CD1c-positive myeloid dendritic cell (primary cell): ENCODE results near the gene PTPRU.
"Not testable (repeated sequence)": the region's sequence is repeated elsewhere in the genome, so short reads cannot be mapped to it uniquely, and the experiment has no call there.

Source experiments
- DNase-seq: peaks from one replicate; pipeline ENCODE4 v3.0.0-alpha.2; 2016; ENCODE audit errors: extremely low spot score

The PTPRU gene

DNA sequence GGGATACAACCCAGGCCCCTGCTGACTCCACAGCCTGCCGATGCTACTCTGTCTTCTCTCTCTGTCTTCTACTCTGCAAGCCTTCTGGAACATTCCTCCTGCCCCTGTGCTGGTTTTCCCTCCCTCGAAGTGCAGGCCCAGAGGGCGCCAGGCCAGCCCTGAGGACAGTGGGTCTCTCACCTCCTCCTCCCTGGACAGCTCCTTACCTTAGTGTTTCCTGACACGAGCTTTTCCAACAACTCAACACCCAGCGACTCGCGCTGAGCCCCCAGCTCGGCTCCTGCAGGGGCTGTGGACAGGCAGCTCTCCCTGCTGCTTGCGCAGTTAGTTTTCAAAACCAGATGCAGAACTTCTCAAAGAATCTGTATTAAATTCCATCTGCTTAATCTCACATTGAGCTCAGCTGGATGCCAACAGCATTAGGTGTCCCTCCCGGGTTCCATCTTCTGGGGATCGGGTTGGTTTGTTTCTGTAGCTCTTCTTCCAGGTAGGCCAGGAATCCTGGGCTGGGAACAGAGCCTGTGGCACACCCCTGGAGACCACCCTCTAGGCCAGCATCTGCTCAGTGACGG is 54.2 kb downstream of the PTPRU start:
- DNase-seq: no peak

DNA sequence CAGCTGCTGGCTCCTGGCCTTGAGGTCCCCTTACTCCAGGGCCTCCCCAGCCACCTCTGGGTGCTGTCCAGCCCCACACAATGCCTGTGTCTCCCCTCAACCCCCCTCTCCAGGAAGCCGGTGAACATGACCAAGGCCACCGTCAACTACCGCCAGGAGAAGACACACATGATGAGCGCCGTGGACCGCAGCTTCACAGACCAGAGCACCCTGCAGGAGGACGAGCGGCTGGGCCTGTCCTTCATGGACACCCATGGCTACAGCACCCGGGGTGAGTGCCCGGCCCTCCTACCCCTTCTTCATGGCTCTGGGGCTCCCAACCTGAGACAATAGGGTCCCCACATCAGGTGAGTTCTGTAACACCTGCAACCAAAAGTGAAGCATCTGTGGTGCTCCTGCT is 55.4 kb downstream of the PTPRU start:
- DNase-seq: no peak

DNA sequence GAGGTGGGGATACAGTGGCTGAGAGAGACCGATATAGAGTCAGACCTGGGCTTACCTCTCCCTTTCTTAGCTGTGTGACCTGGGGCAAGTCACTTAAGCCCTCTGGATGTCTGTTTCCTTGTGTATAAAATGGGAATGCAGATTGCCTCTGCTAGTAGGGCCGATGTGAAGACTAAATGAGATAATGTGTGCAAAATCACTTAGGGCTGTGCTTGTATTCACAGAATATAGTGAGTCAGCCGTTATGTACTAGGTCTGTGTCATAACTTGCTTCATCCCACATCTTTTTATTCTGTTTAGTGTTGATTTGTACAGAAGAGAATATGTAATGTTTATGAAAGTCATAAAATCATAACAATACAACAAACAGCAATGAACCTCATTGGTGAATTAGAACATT is 56.0 kb downstream of the PTPRU start:
- DNase-seq: no peak

DNA sequence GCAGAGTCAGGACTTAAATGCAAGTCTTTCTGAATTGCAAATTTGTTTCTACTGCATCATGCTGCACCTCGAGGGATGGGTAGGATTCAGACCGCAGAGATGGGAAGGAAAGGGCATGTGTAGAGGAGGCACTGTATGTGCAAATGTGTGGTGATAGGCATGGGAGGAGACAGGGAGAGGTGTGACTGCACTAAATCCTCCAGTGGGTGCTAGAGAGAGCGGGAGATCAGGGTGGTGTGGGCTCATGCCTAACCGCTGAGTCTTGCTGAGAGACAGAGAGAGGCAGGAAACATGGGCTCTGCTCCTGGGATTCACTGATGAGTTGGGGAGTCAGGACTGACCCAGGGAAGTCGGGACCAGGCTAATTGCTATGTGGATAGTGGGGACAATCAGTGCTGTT is 61.1 kb downstream of the PTPRU start:
- DNase-seq: no peak

DNA sequence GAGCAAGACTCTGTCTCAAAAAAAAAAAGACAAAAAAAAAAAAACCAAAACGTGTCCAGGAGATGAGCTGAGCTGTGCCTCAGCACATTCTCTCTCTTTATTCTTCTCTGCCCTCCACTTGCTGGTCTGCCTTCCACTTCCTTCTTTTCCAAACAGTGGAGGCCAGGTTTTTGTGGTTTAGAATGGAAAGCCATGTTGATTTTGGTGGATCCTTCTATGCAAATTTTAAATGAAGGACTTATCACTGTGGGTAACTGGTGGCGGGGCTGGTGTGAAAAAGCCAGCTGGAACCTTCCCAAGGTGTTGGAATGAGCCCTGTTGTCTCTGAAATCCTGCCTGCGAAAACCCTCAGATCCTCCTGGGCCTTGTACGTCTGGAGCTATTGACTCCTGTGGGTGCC is 61.9 kb downstream of the PTPRU start:
- DNase-seq: no peak

DNA sequence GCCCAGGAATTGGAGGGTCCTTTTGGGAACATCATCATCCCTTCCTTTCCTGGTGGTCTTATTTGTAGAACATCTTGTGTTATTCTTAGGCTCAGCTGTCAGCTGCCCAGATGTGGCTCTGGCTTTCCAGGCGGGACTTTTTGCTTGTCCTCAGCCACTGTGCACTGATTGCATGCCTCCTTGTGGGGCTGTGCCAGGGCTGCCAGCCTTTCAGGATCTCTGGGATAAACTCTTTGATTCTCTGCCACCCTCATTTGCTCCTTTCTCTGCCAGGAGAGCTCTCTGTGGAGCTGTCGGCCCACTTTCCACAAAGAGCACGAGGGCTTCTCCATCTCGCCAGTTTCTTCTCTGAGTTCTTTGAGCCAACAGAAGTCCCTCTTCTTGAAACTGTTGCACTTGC is 63.1 kb downstream of the PTPRU start:
- DNase-seq: no peak

DNA sequence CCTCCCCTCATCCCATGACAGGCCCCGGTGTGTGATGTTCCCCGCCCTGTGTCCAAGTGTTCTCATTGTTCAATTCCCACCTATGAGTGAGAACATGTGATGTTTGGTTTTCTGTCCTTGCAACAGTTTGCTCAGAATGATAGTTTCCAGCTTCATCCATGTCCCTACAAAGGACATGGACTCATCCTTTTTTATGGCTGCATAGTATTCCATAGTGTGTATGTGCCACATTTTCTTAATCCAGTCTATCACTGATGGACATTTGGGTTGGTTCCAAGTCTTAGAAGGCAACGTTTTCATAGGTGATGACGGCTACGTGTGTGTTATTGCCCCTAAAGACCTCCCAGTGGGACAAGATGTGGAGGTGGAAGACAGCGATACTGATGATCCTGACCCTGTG is 65.4 kb downstream of the PTPRU start:
- not testable (repeated sequence) for DNase-seq

DNA sequence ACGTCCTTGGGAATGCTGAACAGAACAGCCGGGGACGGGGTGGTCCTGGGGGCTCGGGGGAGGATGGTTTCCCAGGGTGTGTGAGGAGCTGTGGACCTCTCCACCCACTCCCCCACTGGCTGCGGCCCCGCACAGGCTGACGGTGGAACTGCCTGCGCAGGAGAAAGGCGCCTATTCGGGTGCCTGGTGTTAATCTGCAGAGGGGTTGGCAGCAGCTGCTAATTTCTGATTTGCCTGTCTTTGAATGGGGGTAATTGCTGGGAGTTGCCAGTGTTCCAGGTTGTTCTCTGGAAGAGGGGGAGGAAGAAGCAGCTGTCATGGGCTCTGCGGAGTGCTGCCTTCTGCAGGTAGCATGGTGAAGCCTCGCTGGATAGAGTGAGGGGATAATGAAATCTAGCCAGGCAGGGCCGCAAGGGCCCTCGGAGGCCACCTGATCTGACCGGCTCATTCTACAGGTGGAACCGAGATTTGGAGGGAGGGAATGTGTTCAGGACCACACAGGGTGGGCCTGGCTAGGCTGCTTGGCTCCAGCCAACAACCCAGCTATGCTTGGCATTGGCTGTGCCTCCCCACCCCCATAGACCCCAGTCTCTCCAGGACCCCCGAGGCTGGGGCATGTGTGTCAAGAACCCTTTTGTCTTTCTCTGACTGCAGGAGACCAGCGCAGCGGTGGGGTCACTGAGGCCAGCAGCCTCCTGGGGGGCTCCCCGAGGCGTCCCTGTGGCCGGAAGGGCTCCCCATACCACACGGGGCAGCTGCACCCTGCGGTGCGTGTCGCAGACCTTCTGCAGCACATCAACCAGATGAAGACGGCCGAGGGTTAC is 67.1 kb downstream of the PTPRU start:
- no peak for DNase-seq

DNA sequence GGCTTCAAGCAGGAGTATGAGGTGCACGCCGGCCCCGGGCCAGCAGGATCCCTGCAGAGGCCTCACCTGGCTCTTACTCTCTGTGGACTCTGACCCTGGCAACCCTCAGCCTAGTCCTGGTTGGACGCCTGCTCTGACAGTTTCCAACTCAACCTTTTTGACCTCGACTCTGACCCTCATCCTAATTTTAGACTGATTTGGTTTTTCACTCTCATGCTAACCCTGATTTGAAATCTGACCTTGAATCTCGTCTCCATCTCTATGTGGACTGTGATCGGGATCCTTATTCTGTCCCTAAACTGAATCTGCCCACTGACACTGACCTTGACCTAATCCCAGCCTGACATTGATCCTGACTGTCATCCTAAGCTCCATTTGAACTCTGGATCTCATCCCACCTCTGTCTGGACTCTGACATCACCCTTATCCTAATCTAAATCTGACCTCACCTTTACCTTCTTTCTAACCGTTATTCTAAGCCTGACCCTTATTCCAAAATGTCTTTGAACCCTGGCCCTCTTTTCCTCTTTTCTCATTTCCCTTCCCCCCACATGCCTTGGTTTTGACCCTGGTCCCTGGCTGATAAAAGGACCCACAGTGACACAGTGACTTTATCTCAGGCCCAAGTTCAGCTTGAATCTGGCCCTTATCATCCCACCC is 67.8 kb downstream of the PTPRU start:
- DNase-seq: no peak

DNA sequence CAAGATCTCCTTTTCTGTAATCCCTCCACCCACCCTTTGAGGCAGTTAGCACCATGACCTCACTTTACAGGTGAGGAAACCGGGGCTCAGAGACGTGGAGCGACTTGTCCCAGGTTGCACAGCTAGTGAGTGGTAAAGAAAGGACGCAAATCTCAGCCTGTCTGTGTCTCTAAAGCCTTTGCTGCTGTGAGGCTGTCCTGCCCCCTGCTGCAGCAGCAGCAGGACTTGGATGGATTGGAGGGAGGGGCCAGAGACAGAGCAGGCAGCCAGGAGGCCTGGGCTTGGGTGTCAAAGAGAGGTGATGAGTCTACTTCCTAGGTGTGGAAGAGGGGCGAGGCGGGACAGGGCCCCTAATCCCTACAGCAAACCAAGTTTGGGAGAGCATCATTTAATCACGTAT is 69.6 kb downstream of the PTPRU start:
- no peak for DNase-seq

DNA sequence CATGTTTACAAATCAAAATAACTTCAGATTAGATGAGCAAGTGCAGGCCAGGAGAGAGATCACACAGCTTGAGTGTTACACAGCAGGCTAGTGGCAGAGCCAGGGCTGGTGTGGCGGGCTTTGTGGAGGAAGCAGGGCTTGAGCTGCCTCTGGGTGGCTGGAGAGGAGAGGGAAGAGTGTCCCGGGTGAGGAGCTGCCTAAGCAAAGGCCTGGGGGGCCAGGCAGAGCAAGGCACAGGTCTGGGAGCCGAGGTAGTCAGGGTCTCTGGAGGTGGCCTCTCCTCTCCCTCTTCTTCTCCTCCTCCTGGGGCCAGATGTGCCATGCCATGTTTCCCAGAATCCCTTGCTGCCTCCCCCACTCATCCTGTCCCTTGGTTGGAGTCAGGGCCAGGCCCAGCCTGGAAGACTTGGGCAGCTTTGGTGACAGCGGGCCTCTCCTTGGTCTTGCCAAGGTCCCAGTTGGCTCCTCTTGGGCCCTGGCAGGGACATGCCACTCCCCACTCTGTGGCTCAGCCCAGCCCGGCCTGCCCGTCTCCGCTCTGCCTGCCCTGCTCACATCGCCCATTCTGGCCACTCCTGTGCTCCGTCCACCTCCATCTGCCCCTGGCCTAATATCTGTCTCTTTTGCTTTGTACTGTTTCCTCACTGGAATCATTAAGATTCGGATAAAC is 70.3 kb downstream of the PTPRU start:
- no peak for DNase-seq

DNA sequence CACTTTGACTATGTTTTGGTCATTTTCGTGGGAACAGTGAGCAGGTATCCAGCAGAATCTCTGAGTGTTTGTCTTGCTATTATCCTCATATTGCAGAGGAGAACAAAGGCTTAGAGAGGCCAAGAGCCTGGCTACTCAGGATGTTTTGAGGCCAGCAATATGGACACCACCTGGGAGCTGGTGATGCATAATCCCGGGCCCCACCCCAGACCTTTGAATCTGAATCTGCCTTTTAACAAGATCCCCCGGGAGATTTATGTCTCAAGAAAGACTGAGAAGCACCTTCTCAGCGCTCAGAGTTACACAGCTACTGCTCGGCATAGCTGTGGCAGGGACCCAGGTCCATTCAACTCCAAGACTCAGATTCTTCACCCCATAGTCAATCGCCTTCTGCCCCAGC is 72.8 kb downstream of the PTPRU start:
- no peak for DNase-seq

DNA sequence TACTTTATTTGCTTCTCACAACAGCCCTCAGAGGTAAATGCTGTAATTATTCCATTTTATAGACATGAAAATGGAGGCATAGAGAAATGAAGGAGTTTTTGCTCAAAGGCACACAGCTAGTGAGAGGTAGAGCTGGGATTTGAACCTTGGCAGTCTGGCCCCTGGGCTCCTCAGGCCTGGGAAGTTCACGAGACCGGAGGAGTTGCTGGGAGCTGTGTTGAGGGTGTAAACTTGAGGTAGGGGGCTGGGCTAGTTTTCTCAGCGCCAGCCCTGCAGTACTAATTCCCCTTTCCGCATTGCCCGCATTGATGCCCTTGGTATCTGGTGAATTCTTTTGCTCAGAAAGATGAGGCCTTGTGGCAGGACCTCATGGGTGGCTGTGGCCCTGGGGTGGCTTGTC is 73.3 kb downstream of the PTPRU start:
- DNase-seq: no peak

DNA sequence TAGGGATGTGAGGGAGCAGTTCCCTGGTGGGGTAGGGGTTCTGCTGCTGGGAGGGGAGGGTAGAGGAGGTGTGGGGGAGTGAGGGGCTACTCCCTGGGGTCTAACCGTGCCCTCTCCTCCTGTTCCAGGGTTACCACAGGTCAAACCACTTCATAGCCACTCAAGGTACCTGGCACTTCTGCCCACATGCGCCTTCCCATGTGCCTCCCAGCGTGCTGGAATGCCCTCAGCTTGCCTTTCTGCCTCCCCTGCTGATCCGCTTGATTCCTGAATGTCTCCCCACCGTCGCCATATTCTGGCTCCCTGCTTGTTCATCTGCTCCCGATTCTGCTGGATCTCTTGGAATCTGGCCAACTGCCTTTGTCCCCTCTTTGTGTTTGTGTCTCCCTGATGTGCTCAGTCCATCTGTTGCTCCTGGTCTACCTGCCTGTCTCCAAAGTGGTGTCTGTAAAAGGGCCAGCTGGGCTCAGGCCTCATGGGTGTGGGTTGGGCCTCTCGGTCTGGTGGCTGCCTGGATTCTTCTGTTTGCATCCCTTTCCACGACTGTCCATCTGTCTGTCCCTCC is 74.4 kb downstream of the PTPRU start:
- no peak for DNase-seq

DNA sequence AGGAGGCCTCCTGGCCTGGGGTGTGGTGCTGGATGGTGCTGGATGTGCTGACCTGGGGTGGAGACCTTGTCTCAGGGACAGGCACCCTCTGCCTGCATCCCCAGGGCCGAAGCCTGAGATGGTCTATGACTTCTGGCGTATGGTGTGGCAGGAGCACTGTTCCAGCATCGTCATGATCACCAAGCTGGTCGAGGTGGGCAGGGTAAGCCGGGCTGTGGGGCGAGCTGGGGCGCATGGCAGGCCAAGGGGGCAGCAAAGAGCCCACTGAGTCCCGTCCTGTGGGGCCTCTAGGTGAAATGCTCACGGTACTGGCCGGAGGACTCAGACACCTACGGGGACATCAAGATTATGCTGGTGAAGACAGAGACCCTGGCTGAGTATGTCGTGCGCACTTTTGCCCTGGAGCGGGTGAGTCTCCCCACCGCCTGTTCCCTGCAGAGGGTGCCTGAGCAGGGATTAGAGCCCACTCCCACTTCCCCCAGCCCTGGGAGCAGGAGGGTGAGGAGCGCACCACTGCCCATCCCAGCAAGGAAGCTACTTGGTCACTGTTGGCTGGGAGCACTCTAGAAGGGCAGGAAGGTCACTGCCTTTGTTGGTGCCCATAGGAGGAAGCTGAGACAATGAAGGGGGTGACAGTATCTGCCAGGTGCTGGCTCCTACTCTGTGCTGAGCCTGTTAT is 75.2 kb downstream of the PTPRU start:
- no peak for DNase-seq

DNA sequence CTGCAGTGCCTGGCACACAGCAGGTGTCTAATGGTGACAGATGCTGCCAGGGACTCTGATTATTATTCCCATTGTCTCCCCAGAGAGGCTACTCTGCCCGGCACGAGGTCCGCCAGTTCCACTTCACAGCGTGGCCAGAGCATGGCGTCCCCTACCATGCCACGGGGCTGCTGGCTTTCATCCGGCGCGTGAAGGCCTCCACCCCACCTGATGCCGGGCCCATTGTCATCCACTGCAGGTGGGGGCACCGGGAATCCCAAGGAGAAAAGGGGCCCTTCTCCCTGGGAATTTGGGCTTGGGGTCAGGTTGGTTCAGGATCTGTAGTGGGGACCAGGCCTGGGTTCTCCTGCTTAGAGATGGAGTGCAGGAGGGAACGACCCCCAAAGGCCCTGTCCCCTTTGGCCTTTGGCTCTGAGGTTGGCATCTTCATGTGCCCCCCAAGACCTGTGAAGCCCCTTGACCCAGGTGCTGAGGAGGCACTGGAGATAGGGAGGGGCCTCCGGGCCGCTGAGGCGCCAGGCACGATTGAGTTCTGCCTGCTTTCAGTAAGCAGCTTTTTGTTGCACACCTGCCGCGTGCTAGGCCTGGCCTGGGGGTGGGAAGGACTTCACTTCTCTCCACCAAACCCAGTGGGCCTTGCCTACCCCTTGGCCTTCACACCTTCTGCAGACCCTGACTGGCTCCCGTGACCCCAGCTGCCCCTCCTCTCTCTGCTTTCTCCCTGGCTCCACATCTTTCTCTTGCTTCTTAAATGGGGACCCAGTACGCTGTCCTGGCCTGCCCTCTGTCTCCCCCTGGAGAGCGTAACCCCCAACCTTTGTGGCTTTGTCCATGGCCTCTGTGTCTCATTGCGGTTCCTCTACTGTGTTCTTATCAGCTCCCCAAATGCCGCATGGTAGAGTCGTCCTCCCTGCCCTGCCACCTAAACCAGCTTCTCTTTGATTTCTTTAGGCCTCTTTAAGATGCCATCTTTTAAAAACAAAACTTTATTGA is 76.4 kb downstream of the PTPRU start:
- no peak for DNase-seq

DNA sequence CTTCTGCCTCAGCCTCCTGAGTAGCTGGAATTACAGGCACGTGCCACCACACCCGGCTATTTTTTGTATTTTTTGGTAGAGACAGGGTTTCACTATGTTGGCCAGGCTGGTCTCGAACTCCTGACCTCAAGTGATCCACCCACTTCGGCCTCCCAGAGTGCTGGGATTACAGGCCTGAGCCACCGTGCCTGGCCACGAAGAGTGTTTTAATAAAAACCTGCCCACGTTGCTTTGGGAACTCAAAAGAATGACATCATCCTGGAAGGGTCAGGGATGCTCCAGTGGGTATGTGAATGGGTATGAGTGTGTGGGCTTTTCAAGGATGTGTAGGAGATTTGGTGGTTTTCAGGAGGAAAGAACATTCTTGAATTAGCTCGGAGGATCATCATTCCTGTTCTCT is 78.4 kb downstream of the PTPRU start:
- not testable (repeated sequence) for DNase-seq

DNA sequence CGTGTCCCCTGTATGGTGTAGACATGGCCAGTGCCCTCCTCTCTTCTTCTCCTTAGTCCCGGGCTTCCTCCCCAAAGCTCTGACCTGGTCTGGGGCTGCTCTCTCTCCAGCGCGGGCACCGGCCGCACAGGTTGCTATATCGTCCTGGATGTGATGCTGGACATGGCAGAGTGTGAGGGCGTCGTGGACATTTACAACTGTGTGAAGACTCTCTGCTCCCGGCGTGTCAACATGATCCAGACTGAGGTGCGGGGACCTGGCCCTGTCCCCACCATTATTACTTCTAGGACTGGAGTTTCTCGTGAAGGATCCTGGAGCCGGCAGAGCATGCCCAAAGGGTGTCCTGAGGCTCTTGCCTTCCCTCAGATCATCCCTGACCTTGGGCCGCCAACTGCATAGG is 78.9 kb downstream of the PTPRU start:
- DNase-seq: no peak

DNA sequence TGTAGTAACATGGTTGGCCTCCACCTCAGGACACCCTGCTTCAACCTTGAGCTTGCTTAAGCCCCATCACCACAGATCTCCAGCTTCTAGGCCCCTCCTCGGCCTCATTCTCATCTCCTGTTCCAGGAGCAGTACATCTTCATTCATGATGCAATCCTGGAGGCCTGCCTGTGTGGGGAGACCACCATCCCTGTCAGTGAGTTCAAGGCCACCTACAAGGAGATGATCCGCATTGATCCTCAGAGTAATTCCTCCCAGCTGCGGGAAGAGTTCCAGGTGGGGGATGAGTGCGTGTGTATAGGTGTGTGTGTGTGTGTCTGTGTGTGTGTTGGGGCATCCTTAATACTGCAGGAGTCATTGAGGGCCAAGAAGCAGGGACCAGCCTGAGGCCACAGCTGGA is 79.6 kb downstream of the PTPRU start:
- DNase-seq: no peak

DNA sequence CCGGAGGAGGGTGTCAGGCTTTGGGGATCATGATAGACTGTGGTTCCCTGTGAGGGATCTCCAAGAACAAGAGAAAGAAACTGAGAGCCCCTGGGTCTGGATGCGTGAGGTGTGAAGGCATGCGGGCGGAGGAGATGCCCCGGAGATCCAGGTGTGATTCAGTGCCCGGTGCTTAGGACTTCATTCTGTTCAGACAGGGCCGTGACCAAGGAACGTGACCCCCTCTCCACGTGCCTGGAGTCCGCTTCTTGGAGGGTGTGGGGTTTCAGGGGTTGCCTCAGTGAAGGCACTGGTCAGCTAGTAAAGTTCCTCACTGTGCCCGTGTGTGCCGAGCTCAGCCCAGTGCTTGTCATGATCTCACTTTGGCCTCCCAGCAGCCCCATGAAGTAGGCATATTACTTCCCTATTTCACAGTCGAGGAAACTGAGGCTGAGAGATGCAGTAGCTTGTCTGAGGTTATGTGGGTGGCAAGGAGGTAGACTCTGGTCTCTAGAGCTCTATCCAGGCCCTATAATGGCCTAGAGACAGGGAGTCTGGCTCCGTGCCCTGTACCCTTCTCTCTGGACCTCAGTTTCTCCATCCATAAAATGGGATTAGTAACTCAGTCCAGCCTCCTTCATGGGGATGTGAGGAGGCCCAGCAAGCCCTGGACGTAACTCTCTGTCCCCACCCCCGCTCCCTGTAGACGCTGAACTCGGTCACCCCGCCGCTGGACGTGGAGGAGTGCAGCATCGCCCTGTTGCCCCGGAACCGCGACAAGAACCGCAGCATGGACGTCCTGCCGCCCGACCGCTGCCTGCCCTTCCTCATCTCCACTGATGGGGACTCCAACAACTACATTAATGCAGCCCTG is 81.0 kb downstream of the PTPRU start:
- DNase-seq: no peak
